ENCODE measurements around the gene NOL9. TPM values are rescaled to one million over a fixed set of nuclear protein-coding genes. Genes with fewer than 3 reads are reported as not detected.

NOL9 gene
- total RNA-seq, 4 donors from 2014 or later = 18.2 to 45.2 (median 24.7) TPM

- DNase-seq (ENCODE audit: low spot score) = no peak
- TF ChIP-seq, protein P1, sequence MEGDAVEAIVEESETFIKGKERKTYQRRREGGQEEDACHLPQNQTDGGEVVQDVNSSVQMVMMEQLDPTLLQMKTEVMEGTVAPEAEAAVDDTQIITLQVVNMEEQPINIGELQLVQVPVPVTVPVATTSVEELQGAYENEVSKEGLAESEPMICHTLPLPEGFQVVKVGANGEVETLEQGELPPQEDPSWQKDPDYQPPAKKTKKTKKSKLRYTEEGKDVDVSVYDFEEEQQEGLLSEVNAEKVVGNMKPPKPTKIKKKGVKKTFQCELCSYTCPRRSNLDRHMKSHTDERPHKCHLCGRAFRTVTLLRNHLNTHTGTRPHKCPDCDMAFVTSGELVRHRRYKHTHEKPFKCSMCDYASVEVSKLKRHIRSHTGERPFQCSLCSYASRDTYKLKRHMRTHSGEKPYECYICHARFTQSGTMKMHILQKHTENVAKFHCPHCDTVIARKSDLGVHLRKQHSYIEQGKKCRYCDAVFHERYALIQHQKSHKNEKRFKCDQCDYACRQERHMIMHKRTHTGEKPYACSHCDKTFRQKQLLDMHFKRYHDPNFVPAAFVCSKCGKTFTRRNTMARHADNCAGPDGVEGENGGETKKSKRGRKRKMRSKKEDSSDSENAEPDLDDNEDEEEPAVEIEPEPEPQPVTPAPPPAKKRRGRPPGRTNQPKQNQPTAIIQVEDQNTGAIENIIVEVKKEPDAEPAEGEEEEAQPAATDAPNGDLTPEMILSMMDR (IDR thresholded peaks at IDR 0.05) = no peak
- ATAC-seq (ENCODE audit: low FRiP score) = no peak
Measured at GRCh38 chr1:6489383-6489765, 64.9 kb downstream of the NOL9 start.

DNA sequence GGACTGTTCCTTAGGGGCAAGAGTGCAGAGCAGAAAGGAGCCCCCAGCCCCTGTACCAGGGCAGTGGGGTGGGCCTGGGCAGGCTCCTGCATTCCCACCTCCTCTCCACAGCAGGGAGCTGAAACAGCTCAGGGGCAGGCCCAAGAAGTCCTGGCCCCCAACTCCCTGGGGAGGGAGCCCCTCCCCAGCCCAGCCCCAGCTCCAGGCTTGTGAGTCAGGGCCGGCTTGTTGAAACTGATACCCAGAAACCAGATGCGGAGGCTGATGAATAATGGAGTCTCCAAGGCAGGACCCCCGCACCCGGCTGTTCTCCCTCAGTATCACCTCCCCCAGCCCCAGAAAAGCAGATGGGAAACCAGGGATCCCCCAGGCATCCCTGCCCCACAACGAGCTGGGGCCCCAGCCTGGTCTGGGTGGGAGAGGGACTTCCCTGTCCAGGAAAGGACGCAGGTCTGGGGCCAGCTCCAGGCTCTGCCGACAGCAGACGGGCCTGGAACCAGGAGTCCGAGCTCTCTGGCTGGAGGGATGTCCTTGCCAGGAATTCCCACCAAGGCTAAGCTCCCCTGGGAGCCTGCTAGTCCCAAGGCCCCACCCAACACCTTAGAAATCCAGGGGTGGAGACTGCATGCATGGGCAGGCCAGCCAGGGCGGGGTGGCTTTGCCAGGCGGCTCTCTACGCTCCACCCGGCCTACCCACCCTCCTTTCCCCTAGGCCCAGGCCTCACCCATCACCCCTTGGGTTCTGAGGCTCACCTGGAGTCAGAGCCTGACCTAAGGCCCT, 65.5 kb downstream of the NOL9 start:
- ATAC-seq (ENCODE audit: low FRiP score) = no peak
- DNase-seq (ENCODE audit: low spot score) = no peak
- TF ChIP-seq, protein P1 (IDR thresholded peaks at IDR 0.05) = no peak

GRCh38 chr1:6487804-6488484, 66.4 kb downstream of the NOL9 start:
- DNase-seq (ENCODE audit: low spot score) (no peak), ATAC-seq (ENCODE audit: low FRiP score) (no peak)
- TF ChIP-seq, protein P1 (IDR thresholded peaks at IDR 0.05) = no peak

- ATAC-seq (ENCODE audit: low FRiP score) = no peak
- TF ChIP-seq, protein P1 (IDR thresholded peaks at IDR 0.05) = peak in 1 of 3 donors; percentile 24
Measured at GRCh38 chr1:6486433-6487011, 67.8 kb downstream of the NOL9 start.

DNA sequence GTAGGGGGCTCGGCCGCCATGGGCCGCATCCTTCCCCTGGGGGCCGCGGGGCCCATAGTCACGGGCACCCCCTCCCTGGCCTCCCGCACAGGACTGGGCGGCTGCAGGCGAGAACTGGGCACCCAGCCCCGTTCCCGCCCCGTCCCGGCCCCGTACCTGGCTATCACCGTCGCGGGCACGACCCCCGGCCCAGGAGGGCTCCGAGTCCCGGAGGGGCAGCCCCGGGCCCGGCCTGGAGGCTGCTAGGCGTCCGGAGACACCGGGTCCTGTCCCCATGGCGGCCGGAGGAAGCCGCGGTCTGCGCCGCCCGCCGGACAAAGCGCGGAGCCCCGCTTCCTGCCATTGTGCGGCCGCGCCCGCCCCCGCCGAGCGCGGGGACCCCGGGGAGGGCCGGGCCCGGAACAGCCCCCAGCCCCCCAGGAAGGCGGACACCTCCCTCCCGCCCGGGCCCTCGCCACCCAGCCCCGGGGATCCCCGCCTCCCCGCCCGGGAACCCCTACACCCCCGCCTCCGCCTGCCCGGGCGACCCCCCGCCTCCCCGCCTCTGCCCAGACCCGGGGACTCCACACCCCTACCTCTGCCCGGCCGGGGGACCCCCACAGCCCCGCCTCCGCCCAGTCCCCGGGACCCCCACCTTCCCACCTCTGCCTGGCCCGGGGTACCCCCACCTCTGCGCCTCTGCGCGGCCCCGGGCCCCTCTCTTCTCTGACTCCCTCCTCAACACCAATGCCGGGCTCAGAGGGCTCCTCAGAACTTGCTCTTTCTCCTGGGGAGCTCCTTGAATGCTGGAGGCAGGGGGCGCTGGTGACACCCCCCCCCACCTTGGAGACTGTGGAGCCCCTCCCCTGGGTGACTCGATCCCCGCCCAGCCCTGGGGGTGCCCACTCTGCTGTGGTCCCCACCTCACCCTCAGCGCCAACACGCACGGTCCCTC, 68.9 kb downstream of the NOL9 start:
- TF ChIP-seq, protein P1 (IDR thresholded peaks at IDR 0.05) = no peak
- DNase-seq (ENCODE audit: low spot score) (no peak), ATAC-seq (ENCODE audit: low FRiP score) (no peak)

More at GRCh38 chr1:6486433-6487011, 67.8 kb downstream of the NOL9 start:
- DNase-seq (ENCODE audit: low spot score) = peak; percentile 73

DNA sequence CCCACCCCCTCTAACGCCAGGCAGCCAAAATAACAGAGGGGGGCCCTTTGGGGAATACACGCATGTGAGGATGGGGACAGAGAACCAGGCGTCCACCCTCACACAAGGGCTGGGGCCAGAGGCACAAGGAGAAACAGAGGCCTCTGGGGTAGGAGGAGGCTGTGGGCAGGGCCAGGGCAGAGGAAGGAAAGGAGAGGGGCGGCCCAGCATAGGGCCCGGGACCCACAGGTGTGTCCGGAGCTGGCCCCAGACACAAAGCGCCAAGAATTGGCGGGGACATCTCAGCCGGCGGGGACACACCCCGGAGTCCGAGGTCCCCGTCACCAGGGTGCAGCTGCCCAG, 69.5 kb downstream of the NOL9 start:
- ATAC-seq (ENCODE audit: low FRiP score) (no peak), DNase-seq (ENCODE audit: low spot score) (no peak)
- TF ChIP-seq, protein P1 (IDR thresholded peaks at IDR 0.05) = no peak

All from omental fat pad (tissue), 4 donors.